Dedifferentiated amniotic fluid mesenchymal stem cell (primary cell): Measurements from ENCODE around the gene FKBP15.
"Not testable (repeated sequence)": the region's sequence is repeated elsewhere in the genome, so short reads cannot be mapped to it uniquely, and the experiment has no call there.

ENCODE experiments used
- DNase-seq: peaks from one replicate; pipeline ENCODE4 v3.0.0-alpha.2; 2016; ENCODE audit errors: extremely low spot score

FKBP15 gene

GRCh38 chr9:113148781-113149510 is 72.1 kb downstream of the FKBP15 start:
- no peak for DNase-seq

GRCh38 chr9:113148372-113148705 is 72.7 kb downstream of the FKBP15 start:
- no peak for DNase-seq

- DNase-seq = no peak
Observed at GRCh38 chr9:113143432-113144227, 77.4 kb downstream of the FKBP15 start.

- not testable (repeated sequence) for DNase-seq
Observed at GRCh38 chr9:113140896-113141295, 80.2 kb downstream of the FKBP15 start.

- DNase-seq = no peak
Observed at GRCh38 chr9:113139953-113140352, 81.1 kb downstream of the FKBP15 start.

- DNase-seq = no peak
Observed at GRCh38 chr9:113139225-113139829, 81.8 kb downstream of the FKBP15 start.

- DNase-seq = no peak
Observed at GRCh38 chr9:113138760-113139159, 82.3 kb downstream of the FKBP15 start.

- DNase-seq = no peak
Observed at GRCh38 chr9:113137196-113138168, 83.6 kb downstream of the FKBP15 start.

- no peak for DNase-seq
Observed at GRCh38 chr9:113131689-113132151, 89.4 kb downstream of the FKBP15 start.

- no peak for DNase-seq
Observed at GRCh38 chr9:113129884-113130283, 91.2 kb downstream of the FKBP15 start.

- no peak for DNase-seq
Observed at GRCh38 chr9:113129466-113129865, 91.6 kb downstream of the FKBP15 start.

- no peak for DNase-seq
Observed at GRCh38 chr9:113125386-113126035, 95.6 kb downstream of the FKBP15 start.

- DNase-seq = not testable (repeated sequence)
Observed at GRCh38 chr9:113118829-113119228, 102.2 kb downstream of the FKBP15 start.
